Astrocyte (in vitro differentiated cells and primary cell): ENCODE data around the gene GATM. TPM values are rescaled to one million over a fixed set of nuclear protein-coding genes. Genes with fewer than 3 reads are reported as not detected.
"Not testable (repeated sequence)": the region's sequence is repeated elsewhere in the genome, so short reads cannot be mapped to it uniquely, and the experiment has no call there.

Source experiments
- DNase-seq: peaks from one replicate; pipeline ENCODE4 v3.0.0-alpha.2; 2010; ENCODE audit warnings: low read depth
- FAIRE-seq: peaks from 2 replicates; lab custom pipeline; 2011; peaks lifted over from hg19 to GRCh38; lab: Jason Lieb, UNC
- H2AFZ ChIP-seq: 2 replicates; pipeline ENCODE4 v1.6.0; 2012; ENCODE audit warnings: low read depth, low read length, inconsistent platforms
- H3K27ac ChIP-seq: 2 replicates; pipeline ENCODE4 v1.5.1; 2011; ENCODE audit warnings: low read depth, low read length, inconsistent platforms
- H3K27me3 ChIP-seq: 2 replicates; pipeline ENCODE4 v1.6.0; 2011; ENCODE audit warnings: low read length, inconsistent platforms; ENCODE audit not compliant: insufficient read depth
- H3K36me3 ChIP-seq: 2 replicates; pipeline ENCODE4 v1.5.1; 2011; ENCODE audit warnings: low read length, inconsistent platforms; ENCODE audit not compliant: insufficient read depth
- H3K4me1 ChIP-seq: 2 replicates; pipeline ENCODE4 v1.5.1; 2011; ENCODE audit warnings: low read length, inconsistent platforms; ENCODE audit not compliant: insufficient read depth
- H3K4me2 ChIP-seq: 2 replicates; pipeline ENCODE4 v1.6.0; 2012; ENCODE audit warnings: low read length, inconsistent platforms
- H3K4me3 ChIP-seq: 2 replicates; pipeline ENCODE4 v1.5.1; 2011; ENCODE audit warnings: low read depth, mild to moderate bottlenecking, low read length, inconsistent platforms; ENCODE audit not compliant: insufficient read depth
- H3K79me2 ChIP-seq: 2 replicates; pipeline ENCODE4 v1.6.0; 2012; ENCODE audit warnings: mild to moderate bottlenecking, low read length, inconsistent platforms; ENCODE audit not compliant: insufficient read depth
- H3K9ac ChIP-seq: 2 replicates; pipeline ENCODE4 v1.6.0; 2012; ENCODE audit warnings: mild to moderate bottlenecking, low read length, inconsistent platforms
- H3K9me3 ChIP-seq: 2 replicates; pipeline ENCODE4 v1.5.1; 2012; ENCODE audit warnings: low read depth, mild to moderate bottlenecking, low read length, inconsistent platforms; ENCODE audit not compliant: insufficient read depth
- H4K20me1 ChIP-seq: 2 replicates; pipeline ENCODE4 v1.6.0; 2012; ENCODE audit warnings: low read length, inconsistent platforms; ENCODE audit not compliant: insufficient read depth
- H3K27ac Mint-ChIP-seq: one replicate; pipeline ENCODE4 v1.8.0; 2021; ENCODE audit warnings: mild to moderate bottlenecking, mixed read lengths; ENCODE audit not compliant: unreplicated experiment
- H3K27me3 Mint-ChIP-seq: one replicate; pipeline ENCODE4 v1.8.0; 2021; ENCODE audit warnings: low read depth, mixed read lengths; ENCODE audit not compliant: unreplicated experiment
- H3K36me3 Mint-ChIP-seq: one replicate; pipeline ENCODE4 v1.8.0; 2021; ENCODE audit warnings: low read depth, mixed read lengths; ENCODE audit not compliant: unreplicated experiment
- H3K4me1 Mint-ChIP-seq: one replicate; pipeline ENCODE4 v1.8.0; 2021; ENCODE audit warnings: low read depth, mixed read lengths; ENCODE audit not compliant: unreplicated experiment
- H3K4me3 Mint-ChIP-seq: one replicate; pipeline ENCODE4 v1.8.0; 2021; ENCODE audit warnings: mild to moderate bottlenecking, moderate library complexity, mixed read lengths; ENCODE audit not compliant: unreplicated experiment
- H3K9me3 Mint-ChIP-seq: one replicate; pipeline ENCODE4 v1.8.0; 2021; ENCODE audit warnings: mild to moderate bottlenecking, mixed read lengths; ENCODE audit not compliant: unreplicated experiment
- EZH2 ChIP-seq: IDR thresholded peaks from 2 replicates; pipeline ENCODE4 v1.6.1; 2012; ENCODE audit warnings: mild to moderate bottlenecking, low read length, inconsistent platforms; ENCODE audit not compliant: insufficient read depth
- total RNA-seq: library from RNA; stranded (reverse); gene quantifications from 2 replicates; pipeline ENCODE4 v1.2.1, GENCODE V29; 2021
- TF ChIP-seq, protein P1 (sequence below): IDR thresholded peaks from 2 replicates; pipeline ENCODE4 v1.5.1; 2011; ENCODE audit warnings: low read depth, mild to moderate bottlenecking, inconsistent platforms, low read length, moderate library complexity; ENCODE audit not compliant: insufficient read depth

The GATM gene
- total RNA-seq, 1 donor from 2014 or later = 5.4 TPM

- Histone ChIP-seq H3K4me3 (no peak overlapping the region), H3K4me2 (no peak overlapping the region)
- FAIRE-seq = no peak
These were observed 6.0 kb downstream of the GATM start for GRCh38 chr15:45372041-45372995.

DNA sequence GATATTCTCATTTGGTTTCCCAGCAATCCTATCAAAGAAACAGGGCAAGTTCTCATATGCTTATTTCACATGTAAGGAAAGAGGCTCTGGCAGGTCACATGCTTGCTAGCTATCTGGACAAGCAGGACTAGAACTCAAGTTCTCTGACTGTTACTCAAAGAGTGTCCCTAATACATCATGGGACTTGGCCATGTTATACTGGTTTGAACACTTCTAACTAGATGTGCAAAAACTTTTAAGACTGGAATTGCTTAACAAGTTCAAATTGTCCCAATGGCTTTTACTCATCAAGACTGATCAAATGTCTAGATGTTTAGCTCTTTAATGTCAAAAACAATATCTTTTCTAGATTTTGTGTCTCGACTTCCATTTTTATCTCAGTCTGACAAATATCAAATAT lies 6.8 kb downstream of the GATM start:
- TF ChIP-seq, protein P1, sequence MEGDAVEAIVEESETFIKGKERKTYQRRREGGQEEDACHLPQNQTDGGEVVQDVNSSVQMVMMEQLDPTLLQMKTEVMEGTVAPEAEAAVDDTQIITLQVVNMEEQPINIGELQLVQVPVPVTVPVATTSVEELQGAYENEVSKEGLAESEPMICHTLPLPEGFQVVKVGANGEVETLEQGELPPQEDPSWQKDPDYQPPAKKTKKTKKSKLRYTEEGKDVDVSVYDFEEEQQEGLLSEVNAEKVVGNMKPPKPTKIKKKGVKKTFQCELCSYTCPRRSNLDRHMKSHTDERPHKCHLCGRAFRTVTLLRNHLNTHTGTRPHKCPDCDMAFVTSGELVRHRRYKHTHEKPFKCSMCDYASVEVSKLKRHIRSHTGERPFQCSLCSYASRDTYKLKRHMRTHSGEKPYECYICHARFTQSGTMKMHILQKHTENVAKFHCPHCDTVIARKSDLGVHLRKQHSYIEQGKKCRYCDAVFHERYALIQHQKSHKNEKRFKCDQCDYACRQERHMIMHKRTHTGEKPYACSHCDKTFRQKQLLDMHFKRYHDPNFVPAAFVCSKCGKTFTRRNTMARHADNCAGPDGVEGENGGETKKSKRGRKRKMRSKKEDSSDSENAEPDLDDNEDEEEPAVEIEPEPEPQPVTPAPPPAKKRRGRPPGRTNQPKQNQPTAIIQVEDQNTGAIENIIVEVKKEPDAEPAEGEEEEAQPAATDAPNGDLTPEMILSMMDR = no peak
- no peak for TF ChIP-seq EZH2
- FAIRE-seq (no peak), DNase-seq (no peak)
- no peak overlapping the region for H3K4me3 Mint-ChIP-seq
- Histone ChIP-seq H3K27ac (no peak overlapping the region), H3K36me3 (no peaks in the 10 kb centered on the region), H3K79me2 (no peaks in the 10 kb centered on the region), H3K27me3 (peaks cover 18% of the 10 kb centered on the region), H3K9ac (no peak overlapping the region), H2AFZ (no peak overlapping the region), H3K9me3 (no peaks in the 10 kb centered on the region), H3K4me1 (no peaks in the 10 kb centered on the region), H4K20me1 (no peaks in the 10 kb centered on the region), H3K4me3 (no peak overlapping the region), H3K4me2 (no peak overlapping the region)
- no peaks in the 10 kb centered on the region for H3K9me3 Mint-ChIP-seq
- no peak overlapping the region for H3K27ac Mint-ChIP-seq
- H3K4me1 Mint-ChIP-seq = peaks cover 14% of the 10 kb centered on the region
- H3K27me3 Mint-ChIP-seq = no peaks in the 10 kb centered on the region
- no peaks in the 10 kb centered on the region for H3K36me3 Mint-ChIP-seq

More at GRCh38 chr15:45372041-45372995, 6.0 kb downstream of the GATM start:
- H4K20me1 ChIP-seq = no peaks in the 10 kb centered on the region
- peaks cover 2% of the 10 kb centered on the region for H3K27me3 Mint-ChIP-seq
- no peaks in the 10 kb centered on the region for H3K36me3 ChIP-seq
- no peak for TF ChIP-seq EZH2
- TF ChIP-seq, protein P1 = no peak
- DNase-seq = no peak
- peaks cover 25% of the 10 kb centered on the region for H3K27me3 ChIP-seq
- no peaks in the 10 kb centered on the region for H3K79me2 ChIP-seq
- no peaks in the 10 kb centered on the region for H3K9me3 Mint-ChIP-seq
- H3K27ac Mint-ChIP-seq = no peak overlapping the region
- H3K9ac ChIP-seq = no peak overlapping the region
- no peaks in the 10 kb centered on the region for H3K36me3 Mint-ChIP-seq
- H3K4me3 Mint-ChIP-seq = no peak overlapping the region
- H3K27ac ChIP-seq = no peak overlapping the region
- H3K9me3 ChIP-seq = no peaks in the 10 kb centered on the region
- H3K4me1 ChIP-seq = peaks cover under 1% of the 10 kb centered on the region
- no peak overlapping the region for H2AFZ ChIP-seq
- peaks cover 14% of the 10 kb centered on the region for H3K4me1 Mint-ChIP-seq

DNA sequence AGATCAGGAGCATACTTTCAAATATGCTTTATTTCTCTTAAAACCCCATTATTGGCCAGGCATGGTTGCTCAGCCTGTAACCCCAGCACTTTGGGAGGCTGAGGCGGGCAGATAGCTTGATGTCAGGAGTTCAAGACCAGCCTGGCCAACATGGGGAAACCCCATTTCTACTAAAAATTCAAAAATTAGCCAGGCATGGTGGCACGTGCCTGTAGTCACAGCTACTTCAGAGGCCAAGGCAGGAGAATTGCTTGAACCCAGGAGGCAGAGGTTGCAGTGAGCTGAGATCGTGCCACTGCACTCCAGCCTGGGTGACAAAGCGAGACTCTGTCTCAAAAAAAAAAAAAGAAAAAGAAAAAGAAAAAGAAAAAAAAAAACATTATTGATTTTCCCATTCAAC lies 8.3 kb downstream of the GATM start:
- not testable (repeated sequence) for H3K9ac ChIP-seq, H3K4me3 ChIP-seq, H3K27ac ChIP-seq, DNase-seq, H3K4me2 ChIP-seq, H2AFZ ChIP-seq, FAIRE-seq, H3K27me3 ChIP-seq, H3K9me3 Mint-ChIP-seq, H3K9me3 ChIP-seq, H4K20me1 ChIP-seq, H3K4me1 ChIP-seq, H3K4me1 Mint-ChIP-seq, H3K27ac Mint-ChIP-seq, H3K36me3 ChIP-seq, H3K79me2 ChIP-seq, H3K4me3 Mint-ChIP-seq, H3K36me3 Mint-ChIP-seq, H3K27me3 Mint-ChIP-seq

GRCh38 chr15:45367222-45367621 lies 11.1 kb downstream of the GATM start:
- not testable (repeated sequence) for FAIRE-seq, H3K27me3 Mint-ChIP-seq, H3K36me3 Mint-ChIP-seq, DNase-seq, H3K9me3 Mint-ChIP-seq, H3K4me1 ChIP-seq, H3K36me3 ChIP-seq, H2AFZ ChIP-seq, H3K4me3 ChIP-seq, H3K4me2 ChIP-seq, H3K27me3 ChIP-seq, H3K79me2 ChIP-seq, H3K27ac Mint-ChIP-seq, H3K9ac ChIP-seq, H3K4me3 Mint-ChIP-seq, H3K27ac ChIP-seq, H3K9me3 ChIP-seq, H3K4me1 Mint-ChIP-seq, H4K20me1 ChIP-seq
